ENCODE data around the gene CHCHD6. TPM values are rescaled to one million over a fixed set of nuclear protein-coding genes. Genes with fewer than 3 reads are reported as not detected.

Gene CHCHD6
- total RNA-seq, 2 donors from 2014 or later, result 9.3 to 13.2 TPM

GRCh38 chr3:126922466-126922865 lies 218.4 kb downstream of the CHCHD6 start:
- TF ChIP-seq CTCF (IDR thresholded peaks at IDR 0.05), result no peak
- intact Hi-C loops (cut with DNase I), result no loop called here
- no peaks in the 10 kb centered on the region for H3K27me3 ChIP-seq
- peaks cover 12% of the 10 kb centered on the region for H3K4me1 ChIP-seq
- no peak for DNase-seq
- H3K27ac ChIP-seq, result no peak overlapping the region
- H3K9me3 ChIP-seq, result no peaks in the 10 kb centered on the region
- no peaks in the 10 kb centered on the region for H3K36me3 ChIP-seq
- H3K9ac ChIP-seq (ENCODE audit: low read depth in 2 of 2, low read length in 2 of 2), result no peak overlapping the region
- no peak overlapping the region for H3K4me3 ChIP-seq

DNA sequence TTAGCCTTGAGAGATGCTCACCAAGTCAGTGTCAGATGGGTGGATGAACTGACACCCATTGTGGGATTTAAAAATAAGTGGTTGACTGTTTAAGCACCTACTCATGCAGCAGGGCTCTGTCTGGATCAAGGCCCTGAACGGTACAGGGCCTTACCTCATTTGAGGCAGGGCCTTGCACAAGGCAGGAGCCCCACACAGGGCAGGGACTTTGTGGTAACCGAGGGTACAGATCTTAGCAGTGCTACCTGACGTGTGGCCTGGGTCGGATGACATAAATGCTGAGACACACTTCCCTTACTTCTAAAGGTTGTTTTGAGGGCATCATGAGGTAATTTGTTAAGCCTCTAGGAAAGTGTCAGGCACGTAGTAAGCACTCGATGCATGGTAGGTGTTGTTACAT lies 219.4 kb downstream of the CHCHD6 start:
- intact Hi-C loops (cut with DNase I), result no loop called here
- no peaks in the 10 kb centered on the region for H3K36me3 ChIP-seq
- TF ChIP-seq CTCF (IDR thresholded peaks at IDR 0.05), result no peak

DNA sequence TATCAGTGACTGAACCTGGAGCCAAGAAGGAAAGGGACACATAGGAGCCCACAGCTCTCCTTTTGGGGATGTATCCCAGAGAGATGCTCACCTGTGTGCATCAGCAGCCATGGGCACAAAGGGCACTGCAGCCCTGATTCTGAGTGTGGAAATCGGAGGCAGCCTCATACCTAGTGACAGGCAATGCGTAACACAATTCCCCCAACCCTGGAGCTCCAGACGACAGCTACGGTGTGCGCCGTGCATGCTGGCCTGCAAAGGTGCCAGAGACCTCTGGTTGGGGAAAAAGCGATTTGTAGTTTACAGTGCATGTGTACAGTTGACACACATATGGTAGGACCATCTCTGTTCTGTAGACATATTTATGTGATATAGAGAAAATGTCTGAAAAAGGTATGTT lies 219.9 kb downstream of the CHCHD6 start:
- Histone ChIP-seq H3K9ac (ENCODE audit: low read depth in 2 of 2, low read length in 2 of 2) (no peak overlapping the region), H3K4me1 (peaks cover 12% of the 10 kb centered on the region), H3K4me3 (no peak overlapping the region), H3K9me3 (no peaks in the 10 kb centered on the region), H3K27ac (no peak overlapping the region), H3K27me3 (no peaks in the 10 kb centered on the region), H3K36me3 (no peaks in the 10 kb centered on the region)
- no peak for DNase-seq
- TF ChIP-seq CTCF (IDR thresholded peaks at IDR 0.05), result no peak
- intact Hi-C loops (cut with DNase I), result no loop called here

More for the DNA sequence above, 219.4 kb downstream of the CHCHD6 start:
- Histone ChIP-seq H3K27ac (no peak overlapping the region), H3K4me1 (peaks cover 12% of the 10 kb centered on the region), H3K27me3 (no peaks in the 10 kb centered on the region), H3K9me3 (no peaks in the 10 kb centered on the region), H3K4me3 (no peak overlapping the region), H3K9ac (ENCODE audit: low read depth in 2 of 2, low read length in 2 of 2) (no peak overlapping the region)
- no peak for DNase-seq

DNA sequence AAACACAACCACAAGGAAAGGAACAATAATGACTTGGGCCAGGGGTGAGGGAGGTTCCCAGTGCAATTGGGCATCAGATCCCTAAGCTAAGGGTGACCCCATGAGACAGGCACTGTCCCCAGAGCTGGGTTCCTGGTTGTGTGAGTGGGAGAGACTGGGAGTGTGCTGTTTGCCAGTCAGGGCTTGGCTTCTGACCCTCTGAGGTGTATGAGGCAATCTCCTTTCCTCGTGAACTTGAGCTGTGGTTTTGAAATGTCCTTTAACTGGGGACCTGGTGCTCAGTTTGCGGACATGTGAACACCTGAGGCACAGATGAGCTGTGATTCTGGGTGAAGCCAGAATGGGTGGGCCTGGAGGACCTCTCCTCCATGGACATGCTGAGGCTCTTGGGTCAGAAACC lies 220.4 kb downstream of the CHCHD6 start:
- Histone ChIP-seq H3K27ac (no peak overlapping the region), H3K4me1 (peaks cover 12% of the 10 kb centered on the region), H3K4me3 (no peak overlapping the region), H3K36me3 (no peaks in the 10 kb centered on the region), H3K9me3 (no peaks in the 10 kb centered on the region), H3K27me3 (no peaks in the 10 kb centered on the region), H3K9ac (ENCODE audit: low read depth in 2 of 2, low read length in 2 of 2) (no peak overlapping the region)
- intact Hi-C loops (cut with DNase I), result no loop called here
- peak; percentile 41 for DNase-seq
- no peak for TF ChIP-seq CTCF (IDR thresholded peaks at IDR 0.05)

- Histone ChIP-seq H3K36me3 (no peaks in the 10 kb centered on the region), H3K9ac (ENCODE audit: low read depth in 2 of 2, low read length in 2 of 2) (no peak overlapping the region), H3K4me3 (no peak overlapping the region), H3K4me1 (peaks cover 12% of the 10 kb centered on the region), H3K27me3 (no peaks in the 10 kb centered on the region), H3K27ac (no peak overlapping the region), H3K9me3 (no peaks in the 10 kb centered on the region)
- DNase-seq, result no peak
- TF ChIP-seq CTCF (IDR thresholded peaks at IDR 0.05), result no peak
- intact Hi-C loops (cut with DNase I), result no loop called here
Measured at GRCh38 chr3:126925411-126926171, 221.6 kb downstream of the CHCHD6 start.

All from colonic mucosa (tissue), 4 donors.